Uterus (tissue), 2 donors: ENCODE results near the gene SGSM2.

Experiments
- POLR2A ChIP-seq, 2 donors: fragments of 450-650 bp; IDR thresholded peaks; one replicate each; pipeline ENCODE4 v1.6.1; 2016; ENCODE audit warnings: antibody characterized with exemption in 2 of 2, mild to moderate bottlenecking in 1 of 2, moderate library complexity in 1 of 2
- TF ChIP-seq, protein P1 (sequence below), 4 experiments: fragments of 200-600 bp in 2 of 4; fragments of 450-650 bp in 2 of 4; sonication (generic) in 2 of 4; IDR thresholded peaks; one replicate each; pipeline ENCODE4 v1.5.1; 2016 to 2019; ENCODE audit warnings: antibody characterized with exemption in 4 of 4, mild to moderate bottlenecking in 2 of 4, moderate library complexity in 1 of 4

DNA sequence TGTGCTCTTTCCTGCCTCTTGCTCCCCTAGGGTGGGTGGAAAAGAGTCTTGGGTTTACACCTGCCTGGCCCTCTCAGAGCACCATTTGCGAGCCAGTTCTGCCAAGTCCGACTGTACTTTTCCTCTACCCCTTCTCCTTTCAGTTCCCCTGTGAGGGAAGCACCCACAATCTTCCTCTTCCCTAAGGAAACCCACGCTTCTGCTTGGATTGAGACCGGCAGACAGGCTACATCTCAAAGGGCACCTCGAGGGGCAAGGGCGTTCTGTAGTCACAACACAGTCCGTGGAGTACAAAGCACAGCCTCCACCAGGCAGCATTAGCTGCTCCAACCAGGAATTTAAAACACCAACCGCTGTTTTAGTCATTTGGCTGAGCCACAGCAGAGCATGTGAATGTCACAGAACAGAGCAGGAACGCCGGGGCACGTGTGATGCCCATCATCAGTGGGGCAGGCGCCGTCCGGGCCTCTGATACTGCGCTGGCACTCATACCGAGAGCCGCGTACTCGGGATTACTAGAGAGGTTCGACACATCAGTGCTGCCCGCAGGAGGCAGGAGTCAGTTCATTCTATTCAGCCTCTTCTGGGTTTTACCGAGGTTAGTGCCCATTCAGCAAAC lies 77.3 kb downstream of the SGSM2 start:
- TF ChIP-seq POLR2A (IDR thresholded peaks at IDR 0.05) = no peak
- TF ChIP-seq, protein P1, sequence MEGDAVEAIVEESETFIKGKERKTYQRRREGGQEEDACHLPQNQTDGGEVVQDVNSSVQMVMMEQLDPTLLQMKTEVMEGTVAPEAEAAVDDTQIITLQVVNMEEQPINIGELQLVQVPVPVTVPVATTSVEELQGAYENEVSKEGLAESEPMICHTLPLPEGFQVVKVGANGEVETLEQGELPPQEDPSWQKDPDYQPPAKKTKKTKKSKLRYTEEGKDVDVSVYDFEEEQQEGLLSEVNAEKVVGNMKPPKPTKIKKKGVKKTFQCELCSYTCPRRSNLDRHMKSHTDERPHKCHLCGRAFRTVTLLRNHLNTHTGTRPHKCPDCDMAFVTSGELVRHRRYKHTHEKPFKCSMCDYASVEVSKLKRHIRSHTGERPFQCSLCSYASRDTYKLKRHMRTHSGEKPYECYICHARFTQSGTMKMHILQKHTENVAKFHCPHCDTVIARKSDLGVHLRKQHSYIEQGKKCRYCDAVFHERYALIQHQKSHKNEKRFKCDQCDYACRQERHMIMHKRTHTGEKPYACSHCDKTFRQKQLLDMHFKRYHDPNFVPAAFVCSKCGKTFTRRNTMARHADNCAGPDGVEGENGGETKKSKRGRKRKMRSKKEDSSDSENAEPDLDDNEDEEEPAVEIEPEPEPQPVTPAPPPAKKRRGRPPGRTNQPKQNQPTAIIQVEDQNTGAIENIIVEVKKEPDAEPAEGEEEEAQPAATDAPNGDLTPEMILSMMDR (IDR thresholded peaks at IDR 0.05) = no peak
